Measurements from ENCODE around the gene SYNCRIP. TPM values are rescaled to one million over a fixed set of nuclear protein-coding genes. Genes with fewer than 3 reads are reported as not detected.

Gene SYNCRIP
- total and polyA plus RNA-seq, 2 of the 13 experiments (the other 11 are each of a cell fraction or from before 2014, with no cell fraction given), result 8.1 to 112 TPM

GRCh38 chr6:85580878-85581267 is 61.8 kb downstream of the SYNCRIP start (continued):
- TF ChIP-seq ZNF839 (CRISPR knock-in tag; IDR thresholded peaks at IDR 0.05; ENCODE audit: borderline replicate concordance) (no peak), TOPORS (CRISPR knock-in tag; IDR thresholded peaks at IDR 0.05) (no peak), AHR (CRISPR knock-in tag; IDR thresholded peaks at IDR 0.05) (no peak), ZNF652 (CRISPR knock-in tag; IDR thresholded peaks at IDR 0.05; ENCODE audit: borderline replicate concordance, low read depth) (peak; percentile 90), SMAD3 (CRISPR knock-in tag; IDR thresholded peaks at IDR 0.05) (no peak), ZNF367 (CRISPR knock-in tag; IDR thresholded peaks at IDR 0.05; ENCODE audit: borderline replicate concordance) (no peak), ZNF781 (CRISPR knock-in tag; IDR thresholded peaks at IDR 0.05; ENCODE audit: borderline replicate concordance, not compliant biosample characterization) (no peak), ZNF550 (CRISPR knock-in tag; IDR thresholded peaks at IDR 0.05; ENCODE audit: borderline replicate concordance) (no peak), NCOA2 (CRISPR knock-in tag; IDR thresholded peaks at IDR 0.05) (0 out of 2 replicates have a peak, but pooled peaks have one; percentile 18), NR0B2 (CRISPR knock-in tag; IDR thresholded peaks at IDR 0.05) (no peak), ZGPAT (CRISPR knock-in tag; IDR thresholded peaks at IDR 0.05) (0 out of 2 replicates have a peak, but pooled peaks have one; percentile 15), KAT8 (CRISPR knock-in tag; IDR thresholded peaks at IDR 0.05) (no peak), ZBTB10 (CRISPR knock-in tag; IDR thresholded peaks at IDR 0.05; ENCODE audit: borderline replicate concordance) (no peak), ELF1 (CRISPR knock-in tag; IDR thresholded peaks at IDR 0.05) (0 out of 2 replicates have a peak, but pooled peaks have one; percentile 14), GATAD2A (CRISPR knock-in tag; IDR thresholded peaks at IDR 0.05) (0 out of 2 replicates have a peak, but pooled peaks have one; percentile 16), CHD4 (IDR thresholded peaks at IDR 0.05; ENCODE audit: borderline replicate concordance, low read length) (no peak), ZNF501 (CRISPR knock-in tag; IDR thresholded peaks at IDR 0.05) (no peak), PITX1 (CRISPR knock-in tag; IDR thresholded peaks at IDR 0.05) (no peak), RFXANK (CRISPR knock-in tag; IDR thresholded peaks at IDR 0.05) (no peak), KAT2B (IDR thresholded peaks at IDR 0.05; ENCODE audit: borderline replicate concordance, low read depth, low read length) (no peak), NFYC (CRISPR knock-in tag; IDR thresholded peaks at IDR 0.05) (peak; percentile 39), SOX6 (IDR thresholded peaks at IDR 0.05) (no peak), SOX6 (CRISPR knock-in tag; IDR thresholded peaks at IDR 0.05) (no peak), PPARG (CRISPR knock-in tag; conservative IDR thresholded peaks at IDR 0.05) (no peak), BHLHE40 (IDR thresholded peaks at IDR 0.05; ENCODE audit: low read length) (no peak), JARID2 (CRISPR knock-in tag; IDR thresholded peaks at IDR 0.05; ENCODE audit: insufficient replicate concordance) (no peak), NRL (CRISPR knock-in tag; IDR thresholded peaks at IDR 0.05; ENCODE audit: borderline replicate concordance) (no peak), SIX1 (CRISPR knock-in tag; IDR thresholded peaks at IDR 0.05; ENCODE audit: borderline replicate concordance) (no peak)

Measured in HepG2 (cell line).